Left lung (tissue), 10 donors: Measurements from ENCODE around the gene GSTT2B. TPM values are rescaled to one million over a fixed set of nuclear protein-coding genes. Genes with fewer than 3 reads are reported as not detected.
"Not testable (repeated sequence)": the region's sequence is repeated elsewhere in the genome, so short reads cannot be mapped to it uniquely, and the experiment has no call there.

Experiments used
- ATAC-seq: fragments of 200-7000 bp; cut with Tn5 transposase; one replicate; pipeline ENCODE4 v1.9.1; 2020; ENCODE audit warnings: moderate library complexity
- DNase-seq, 4 donors: peaks; one replicate each; pipeline ENCODE4 v3.0.0-alpha.2; 2013 to 2020
- H3K27ac ChIP-seq, 2 donors: fragments of 200-600 bp; sonication (generic) in 1 of 2; one replicate each; pipeline versions ENCODE4 v1.5.0 to v1.8.0; 2020 to 2021
- H3K27me3 ChIP-seq, 2 donors: fragments of 200-600 bp; sonication (generic) in 1 of 2; one replicate each; pipeline versions ENCODE4 v1.5.0 to v1.8.0; 2020 to 2021
- H3K36me3 ChIP-seq, 2 donors: fragments of 200-600 bp; sonication (generic) in 1 of 2; one replicate each; pipeline versions ENCODE4 v1.5.0 to v1.8.0; 2020 to 2021
- H3K4me1 ChIP-seq, 2 donors: fragments of 200-600 bp; one replicate each; pipeline ENCODE4 v1.8.0; 2021
- H3K4me3 ChIP-seq, 2 donors: fragments of 200-600 bp; sonication (generic) in 1 of 2; one replicate each; pipeline versions ENCODE4 v1.5.0 to v1.8.0; 2020 to 2021; ENCODE audit warnings: mild to moderate bottlenecking in 1 of 2
- H3K9me3 ChIP-seq, 2 donors: fragments of 200-600 bp; sonication (generic) in 1 of 2; one replicate each; pipeline versions ENCODE4 v1.5.0 to v1.8.0; 2020 to 2021
- intact Hi-C, 2 donors: fragments of 100-400 bp; cut with DNase I; formaldehyde crosslinking; loops; one replicate each; pipeline versions ENCODE4 v1.11.2 to v1.14.2; 2022
- polyA plus RNA-seq, 6 donors: library from polyadenylated mRNA; unstranded; fragments of 120-200 nt; gene quantifications; one replicate each; pipeline ENCODE4 v1.2.1, GENCODE V29; 2013; ENCODE audit not compliant: insufficient read length in 6 of 6
- total RNA-seq, 2 donors: library from RNA; stranded (reverse); fragmentation: NEBNext Ultra II Directional; extraction: Animal tissue kit (Norgen Biotek cat#: 25700); gene quantifications; one replicate each; pipeline ENCODE4 v1.2.1, GENCODE V29; 2021
- TF ChIP-seq, protein P1 (sequence below), 2 donors: fragments of 200-600 bp; sonication (generic) in 1 of 2; IDR thresholded peaks; one replicate each; pipeline versions ENCODE4 v1.5.0 to v1.8.0; 2021; ENCODE audit warnings: antibody characterized with exemption in 2 of 2
- donor health status: DM: no; HTN: yes; CAD: no.
- donor health status: DM: no; HTN: no; CAD: no.

Gene GSTT2B
- total and polyA plus RNA-seq, 8 donors: 1.3 to 33.7 (median 10.3) TPM

DNA sequence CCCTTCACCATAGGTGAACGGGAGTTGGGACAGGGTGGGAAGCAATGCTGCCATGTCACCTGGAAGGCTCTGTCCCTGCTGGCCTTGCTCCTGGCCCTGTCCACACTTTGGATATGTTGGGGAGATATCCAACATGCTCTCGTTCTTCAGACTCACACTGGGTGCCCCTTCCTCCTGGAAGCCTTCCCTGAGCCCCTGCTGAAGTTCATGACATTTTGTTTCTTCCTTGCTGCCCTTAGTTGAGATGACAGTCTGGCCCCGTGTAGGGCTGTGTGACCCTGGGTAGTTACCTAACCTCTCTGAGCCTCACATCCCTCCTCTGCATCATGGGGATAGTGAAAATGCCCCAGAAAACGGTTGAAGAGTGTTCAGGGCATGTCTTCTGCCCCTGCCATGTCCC is 7.5 kb downstream of the GSTT2B start:
- H3K4me3 ChIP-seq, H3K4me1 ChIP-seq, H3K27me3 ChIP-seq, DNase-seq, H3K27ac ChIP-seq, H3K9me3 ChIP-seq, intact Hi-C loops, ATAC-seq, H3K36me3 ChIP-seq: not testable (repeated sequence)

DNA sequence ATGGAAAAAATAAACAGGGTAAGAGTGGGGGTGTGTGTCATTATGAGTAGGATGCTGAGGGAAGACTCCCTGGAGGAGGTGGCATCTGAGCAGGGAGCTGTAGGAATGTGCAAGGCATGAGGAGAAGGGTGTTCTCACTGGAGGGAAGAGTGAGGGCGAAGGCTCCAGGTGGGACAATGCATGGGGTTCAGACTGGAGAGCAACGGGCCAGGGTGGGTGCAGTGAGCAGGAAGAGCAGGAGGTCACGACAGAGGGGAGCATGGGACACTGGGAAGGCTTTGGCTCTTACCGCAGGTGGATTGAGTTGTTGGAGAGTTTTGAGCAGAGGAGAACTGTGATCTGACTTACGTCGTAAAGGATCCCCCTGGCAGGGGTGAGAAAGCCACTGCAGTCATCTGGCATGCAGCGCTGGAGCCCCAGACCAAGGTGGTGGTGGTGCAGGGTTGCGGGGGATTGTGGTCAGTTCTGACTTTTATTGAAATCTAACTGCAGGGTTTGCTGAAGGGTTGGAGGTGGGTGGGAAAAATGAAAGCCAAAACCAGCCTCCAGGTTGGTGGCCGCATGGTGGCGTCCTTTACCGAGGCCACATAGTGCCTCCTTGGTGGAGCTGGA is 8.1 kb downstream of the GSTT2B start:
- intact Hi-C loops, H3K4me1 ChIP-seq, H3K27me3 ChIP-seq, H3K4me3 ChIP-seq, H3K36me3 ChIP-seq, DNase-seq, ATAC-seq, H3K27ac ChIP-seq, H3K9me3 ChIP-seq: not testable (repeated sequence)

DNA sequence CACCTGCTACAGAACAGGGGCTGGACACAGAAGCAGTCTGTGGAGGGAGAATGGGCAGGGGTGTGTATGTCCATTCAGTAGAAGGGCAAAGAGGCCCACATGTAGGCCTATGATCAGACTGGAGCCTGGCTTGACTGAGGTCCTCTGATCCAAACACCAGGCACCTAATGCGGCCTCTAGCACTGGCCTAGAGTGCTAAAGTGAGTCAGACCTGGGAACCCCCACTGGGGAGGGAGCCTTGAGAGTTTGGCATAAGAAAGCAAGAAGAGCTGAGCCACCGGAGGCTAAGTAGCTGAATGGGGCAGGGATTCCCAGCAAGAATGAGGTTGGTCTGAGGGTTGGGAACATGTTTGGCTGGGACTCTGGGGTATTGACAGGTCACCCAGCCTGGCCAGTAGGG is 9.6 kb downstream of the GSTT2B start:
- H3K4me3 ChIP-seq, H3K27ac ChIP-seq, H3K27me3 ChIP-seq, intact Hi-C loops, H3K36me3 ChIP-seq, H3K9me3 ChIP-seq, DNase-seq, H3K4me1 ChIP-seq: not testable (repeated sequence)
- peak; percentile 40 for ATAC-seq

DNA sequence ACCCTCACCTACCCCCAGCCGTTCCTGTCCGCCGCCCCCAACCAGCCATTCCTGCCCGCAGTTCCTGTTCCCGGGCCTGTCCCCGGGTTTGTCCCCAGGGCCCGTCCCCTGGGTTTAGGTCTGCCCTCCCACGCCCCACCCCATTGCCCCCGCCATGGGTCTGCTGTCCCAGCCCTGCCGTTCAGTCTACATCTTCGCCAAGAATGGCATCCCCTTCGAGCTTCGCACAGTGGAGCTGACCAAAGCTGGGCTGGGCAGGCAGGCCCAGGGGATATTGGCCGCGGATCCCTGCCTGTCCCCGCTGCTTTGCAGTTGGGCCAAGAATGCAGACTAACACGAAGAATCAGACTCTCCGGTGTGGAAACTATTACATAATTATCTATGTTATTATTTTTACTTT is 11.2 kb downstream of the GSTT2B start:
- H3K4me1 ChIP-seq, H3K9me3 ChIP-seq, H3K27me3 ChIP-seq, ATAC-seq, DNase-seq, H3K4me3 ChIP-seq, H3K36me3 ChIP-seq, H3K27ac ChIP-seq, intact Hi-C loops: not testable (repeated sequence)

DNA sequence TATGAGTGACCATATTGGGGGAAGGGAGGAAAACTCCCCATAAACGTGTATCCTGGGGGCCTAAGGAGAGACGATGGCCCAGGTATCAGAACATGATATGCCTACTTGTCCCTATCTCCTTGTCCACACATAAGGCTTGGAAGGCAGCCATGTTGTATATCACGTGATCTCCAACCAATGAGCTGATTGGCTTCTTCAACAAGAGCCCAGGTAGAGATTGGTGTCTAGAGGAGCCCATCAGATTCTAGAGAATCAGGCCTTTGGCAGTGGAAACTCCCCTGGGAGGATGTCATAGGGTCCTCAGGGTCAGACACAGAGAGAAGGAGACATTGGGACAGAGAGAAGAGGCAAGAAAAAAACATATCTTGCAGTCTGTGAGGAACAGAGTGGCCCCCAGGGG is 13.6 kb downstream of the GSTT2B start:
- DNase-seq, H3K27me3 ChIP-seq, intact Hi-C loops, H3K4me3 ChIP-seq, H3K27ac ChIP-seq, H3K36me3 ChIP-seq, H3K9me3 ChIP-seq, ATAC-seq, H3K4me1 ChIP-seq: not testable (repeated sequence)

DNA sequence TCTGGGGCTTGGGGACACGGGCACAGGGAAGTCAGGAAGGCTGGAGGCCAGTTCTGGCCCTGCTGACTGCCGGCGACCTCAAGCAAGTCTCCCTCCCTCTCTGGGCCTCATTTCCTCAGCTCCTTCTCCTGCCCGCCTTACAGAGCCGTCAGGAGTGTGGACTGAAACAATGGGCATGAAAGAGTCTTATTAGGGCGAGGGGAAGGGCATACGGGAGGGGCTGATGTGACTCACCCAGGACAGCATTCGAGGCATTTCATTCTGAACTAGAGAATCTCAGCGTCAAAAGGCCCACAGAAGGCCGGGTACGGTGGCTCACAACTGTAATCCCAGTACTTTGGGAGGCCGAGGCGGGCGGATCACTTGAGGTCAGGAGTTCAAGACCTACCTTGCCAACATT is 20.8 kb downstream of the GSTT2B start:
- H3K27ac ChIP-seq, H3K9me3 ChIP-seq, DNase-seq, H3K4me3 ChIP-seq, intact Hi-C loops, H3K27me3 ChIP-seq, ATAC-seq, H3K36me3 ChIP-seq, H3K4me1 ChIP-seq: not testable (repeated sequence)

DNA sequence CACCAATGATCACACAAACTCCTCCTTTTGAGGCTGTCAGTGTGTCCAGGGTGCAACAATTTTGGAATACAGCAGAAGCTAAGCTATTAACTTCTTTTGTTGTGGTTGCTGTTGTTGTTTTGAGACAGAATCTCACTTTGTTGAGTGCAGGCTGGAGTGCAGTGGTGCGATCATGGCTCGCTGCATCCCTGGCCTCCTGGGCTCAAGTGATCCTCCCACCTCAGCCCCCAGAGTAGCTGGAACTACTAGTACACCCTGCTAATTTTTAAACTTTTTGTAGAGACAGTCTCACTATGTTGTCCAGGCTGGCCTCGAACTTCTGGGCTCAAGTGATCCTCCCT is 22.0 kb downstream of the GSTT2B start:
- TF ChIP-seq, protein P1, sequence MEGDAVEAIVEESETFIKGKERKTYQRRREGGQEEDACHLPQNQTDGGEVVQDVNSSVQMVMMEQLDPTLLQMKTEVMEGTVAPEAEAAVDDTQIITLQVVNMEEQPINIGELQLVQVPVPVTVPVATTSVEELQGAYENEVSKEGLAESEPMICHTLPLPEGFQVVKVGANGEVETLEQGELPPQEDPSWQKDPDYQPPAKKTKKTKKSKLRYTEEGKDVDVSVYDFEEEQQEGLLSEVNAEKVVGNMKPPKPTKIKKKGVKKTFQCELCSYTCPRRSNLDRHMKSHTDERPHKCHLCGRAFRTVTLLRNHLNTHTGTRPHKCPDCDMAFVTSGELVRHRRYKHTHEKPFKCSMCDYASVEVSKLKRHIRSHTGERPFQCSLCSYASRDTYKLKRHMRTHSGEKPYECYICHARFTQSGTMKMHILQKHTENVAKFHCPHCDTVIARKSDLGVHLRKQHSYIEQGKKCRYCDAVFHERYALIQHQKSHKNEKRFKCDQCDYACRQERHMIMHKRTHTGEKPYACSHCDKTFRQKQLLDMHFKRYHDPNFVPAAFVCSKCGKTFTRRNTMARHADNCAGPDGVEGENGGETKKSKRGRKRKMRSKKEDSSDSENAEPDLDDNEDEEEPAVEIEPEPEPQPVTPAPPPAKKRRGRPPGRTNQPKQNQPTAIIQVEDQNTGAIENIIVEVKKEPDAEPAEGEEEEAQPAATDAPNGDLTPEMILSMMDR (IDR thresholded peaks at IDR 0.05): no peak
- Histone ChIP-seq H3K4me1 (no peaks in the 10 kb centered on the region), H3K27me3 (no peaks in the 10 kb centered on the region), H3K27ac (no peak overlapping the region), H3K4me3 (no peak overlapping the region), H3K36me3 (no peaks in the 10 kb centered on the region), H3K9me3 (no peaks in the 10 kb centered on the region)
- ATAC-seq (no peak), DNase-seq (no peak)
- intact Hi-C loops: no loop called here

DNA sequence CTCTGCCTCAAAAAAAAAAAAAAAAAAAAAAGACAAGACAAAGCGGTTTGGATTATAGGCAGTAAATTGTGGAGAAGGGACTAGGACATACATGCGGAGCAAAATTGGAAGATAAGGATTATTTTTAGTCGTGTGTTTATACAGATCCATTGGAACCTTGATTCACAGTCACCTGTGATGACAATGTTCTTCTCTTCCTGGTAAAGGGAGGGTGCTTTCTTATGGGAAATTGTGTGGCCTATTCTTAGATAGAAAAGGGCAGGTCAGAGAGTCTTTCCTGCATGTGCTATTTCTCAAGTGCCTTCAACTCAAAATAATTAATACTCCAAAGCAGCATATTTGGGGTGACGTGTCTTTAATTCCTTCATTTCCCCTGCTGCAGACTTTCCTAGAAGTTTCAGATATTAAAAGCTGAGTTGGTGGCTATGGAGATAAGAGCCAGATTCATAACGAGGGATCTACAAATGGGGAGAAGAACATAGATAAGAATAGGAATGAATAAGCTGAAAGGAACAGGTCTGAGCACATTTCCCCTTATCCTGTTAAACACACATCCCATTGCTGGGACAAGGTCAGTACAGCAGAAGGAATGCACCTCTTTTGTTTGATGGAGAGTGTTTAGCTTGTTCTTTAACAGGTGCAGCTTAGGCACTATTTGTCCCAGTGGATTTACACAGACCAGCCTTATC is 22.5 kb downstream of the GSTT2B start:
- Histone ChIP-seq H3K9me3 (no peaks in the 10 kb centered on the region), H3K36me3 (no peaks in the 10 kb centered on the region), H3K4me3 (no peak overlapping the region), H3K27me3 (no peaks in the 10 kb centered on the region), H3K27ac (no peak overlapping the region), H3K4me1 (no peaks in the 10 kb centered on the region)
- peak; percentile 80 for ATAC-seq
- intact Hi-C loops: no loop called here
- DNase-seq: peak in 1 of 4 donors; percentile 38
- TF ChIP-seq, protein P1 (IDR thresholded peaks at IDR 0.05): no peak
